ENCODE measurements around the gene AGRN. TPM values are rescaled to one million over a fixed set of nuclear protein-coding genes. Genes with fewer than 3 reads are reported as not detected.

The AGRN gene
- total RNA-seq, 1 donor from 2014 or later = 13.0 TPM

GRCh38 chr1:1088801-1089680 is 69.1 kb downstream of the AGRN start:
- peak; percentile 12 for DNase-seq
- no peaks in the 10 kb centered on the region for H3K4me1 ChIP-seq
- no peak overlapping the region for H3K27ac ChIP-seq (replicated peaks)
- intact Hi-C loops (cut with micrococcal nuclease) = no loop called here
- H3K4me3 ChIP-seq = no peak overlapping the region
- no peaks in the 10 kb centered on the region for H3K36me3 ChIP-seq
- no peaks in the 10 kb centered on the region for H3K27me3 ChIP-seq (ENCODE audit: low read depth)
- TF ChIP-seq CTCF (IDR thresholded peaks at IDR 0.05; ENCODE audit: borderline replicate concordance) = no peak
- H3K9me3 ChIP-seq (replicated peaks) = no peaks in the 10 kb centered on the region

- H3K27me3 ChIP-seq (ENCODE audit: low read depth) = no peaks in the 10 kb centered on the region
- H3K27ac ChIP-seq (replicated peaks) = no peak overlapping the region
- no peak for TF ChIP-seq CTCF (IDR thresholded peaks at IDR 0.05; ENCODE audit: borderline replicate concordance)
- intact Hi-C loops (cut with micrococcal nuclease) = no loop called here
- H3K36me3 ChIP-seq = no peaks in the 10 kb centered on the region
- DNase-seq = no peak
- H3K4me3 ChIP-seq = no peak overlapping the region
- no peaks in the 10 kb centered on the region for H3K9me3 ChIP-seq (replicated peaks)
- no peaks in the 10 kb centered on the region for H3K4me1 ChIP-seq
Measured at GRCh38 chr1:1089731-1090423, 70.0 kb downstream of the AGRN start.

- intact Hi-C loops (cut with micrococcal nuclease) = no loop called here
- Histone ChIP-seq H3K27me3 (ENCODE audit: low read depth) (no peaks in the 10 kb centered on the region), H3K36me3 (no peaks in the 10 kb centered on the region), H3K9me3 (replicated peaks) (no peaks in the 10 kb centered on the region), H3K4me1 (no peaks in the 10 kb centered on the region), H3K27ac (replicated peaks) (no peak overlapping the region), H3K4me3 (no peak overlapping the region)
- DNase-seq = peak; percentile 13
- TF ChIP-seq CTCF (IDR thresholded peaks at IDR 0.05; ENCODE audit: borderline replicate concordance) = no peak
Measured at GRCh38 chr1:1090424-1091343, 70.8 kb downstream of the AGRN start.

GRCh38 chr1:1091344-1092148 is 71.6 kb downstream of the AGRN start:
- intact Hi-C loops (cut with micrococcal nuclease) = no loop called here
- Histone ChIP-seq H3K9me3 (replicated peaks) (no peaks in the 10 kb centered on the region), H3K27me3 (ENCODE audit: low read depth) (no peaks in the 10 kb centered on the region), H3K27ac (replicated peaks) (no peak overlapping the region), H3K36me3 (no peaks in the 10 kb centered on the region), H3K4me3 (no peak overlapping the region), H3K4me1 (no peaks in the 10 kb centered on the region)
- peak; percentile 9 for DNase-seq
- TF ChIP-seq CTCF (IDR thresholded peaks at IDR 0.05; ENCODE audit: borderline replicate concordance) = no peak
